Right kidney (tissue), 1 donor: ENCODE measurements around the gene ANKRD6.

Experiments used
- DNase-seq: peaks from one replicate; pipeline ENCODE4 v3.0.0-alpha.2; 2016

ANKRD6 gene

DNA sequence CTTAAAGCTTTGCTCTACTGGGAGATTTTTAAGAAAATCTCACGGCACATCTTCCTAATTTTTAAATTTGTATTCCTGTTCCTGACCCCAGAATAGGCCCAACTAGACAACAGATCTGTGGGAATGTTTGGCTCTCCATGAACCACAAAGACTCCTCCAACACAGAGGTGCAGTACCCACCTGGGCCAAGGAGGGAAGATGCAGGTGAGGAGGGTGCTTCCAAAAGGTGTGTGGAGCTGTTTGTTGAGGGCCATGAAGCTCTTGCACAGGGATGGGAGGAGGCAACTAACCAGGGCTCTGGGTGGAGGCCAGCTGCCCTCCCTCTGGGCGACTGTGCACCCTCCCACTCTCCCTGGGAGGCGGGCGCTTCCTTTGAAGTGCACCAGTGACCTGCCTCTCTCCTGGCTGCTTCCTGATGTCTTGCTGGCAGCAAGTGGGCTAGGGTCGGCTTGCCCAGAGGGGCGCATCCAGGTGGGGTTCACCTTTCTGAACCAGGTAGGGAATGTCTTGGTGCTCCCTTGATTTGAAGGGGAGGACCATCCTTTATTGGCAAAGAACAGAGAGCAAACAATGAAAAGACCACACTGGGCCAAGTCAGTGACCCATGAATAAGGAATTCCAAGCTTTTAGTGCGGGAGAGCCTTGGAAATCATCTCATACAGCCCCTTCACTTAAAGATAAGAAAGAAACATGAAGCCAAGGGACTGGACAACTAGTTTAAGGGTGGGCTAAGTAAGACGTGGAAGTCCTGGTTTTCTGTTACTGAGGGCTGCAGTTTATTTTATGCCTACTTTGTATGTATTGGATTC lies 76.0 kb downstream of the ANKRD6 start:
- peak; percentile 25 for DNase-seq

DNA sequence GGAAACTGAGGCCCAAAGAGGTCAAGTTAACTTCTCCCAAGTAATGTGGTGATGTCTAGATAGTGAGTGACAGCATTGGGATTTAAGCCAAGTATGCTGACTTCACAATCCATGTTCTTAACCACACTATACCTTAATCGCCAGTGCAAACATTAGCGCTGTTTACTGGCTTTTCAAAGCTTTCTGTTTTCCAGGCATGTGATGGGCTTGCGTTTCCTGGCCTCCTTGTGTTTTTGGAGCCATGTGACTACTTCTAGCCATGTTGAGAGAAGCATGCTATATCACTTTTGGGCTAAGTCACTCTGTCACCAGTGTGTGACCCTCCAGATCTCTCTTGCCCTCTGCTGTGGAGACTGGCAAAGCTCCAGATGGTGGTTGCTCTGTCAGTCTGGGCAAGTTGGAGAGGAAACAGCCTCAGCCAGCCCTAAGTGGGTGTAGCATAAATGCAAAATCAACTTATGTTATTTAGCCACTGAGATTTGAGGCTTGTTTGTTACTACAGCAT lies 76.9 kb downstream of the ANKRD6 start:
- DNase-seq, result no peak

DNA sequence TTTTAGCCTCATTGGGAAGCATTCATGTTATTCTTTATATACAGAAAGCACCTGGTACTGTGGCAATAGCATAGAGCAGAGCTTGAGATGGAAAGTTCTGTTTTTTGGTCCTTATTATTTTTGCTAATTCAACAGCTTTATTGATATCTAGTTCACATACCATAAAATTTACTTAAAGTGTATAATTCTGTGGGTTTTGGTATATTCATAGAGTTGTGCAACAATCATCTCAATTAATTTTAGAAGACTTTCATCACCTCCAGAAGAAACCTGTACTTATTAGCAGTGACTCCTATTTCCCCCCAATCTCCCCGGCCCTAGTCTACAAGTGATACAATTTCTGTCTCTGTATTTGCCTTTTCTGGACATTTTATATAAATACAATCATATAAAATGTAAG lies 77.4 kb downstream of the ANKRD6 start:
- no peak for DNase-seq

DNA sequence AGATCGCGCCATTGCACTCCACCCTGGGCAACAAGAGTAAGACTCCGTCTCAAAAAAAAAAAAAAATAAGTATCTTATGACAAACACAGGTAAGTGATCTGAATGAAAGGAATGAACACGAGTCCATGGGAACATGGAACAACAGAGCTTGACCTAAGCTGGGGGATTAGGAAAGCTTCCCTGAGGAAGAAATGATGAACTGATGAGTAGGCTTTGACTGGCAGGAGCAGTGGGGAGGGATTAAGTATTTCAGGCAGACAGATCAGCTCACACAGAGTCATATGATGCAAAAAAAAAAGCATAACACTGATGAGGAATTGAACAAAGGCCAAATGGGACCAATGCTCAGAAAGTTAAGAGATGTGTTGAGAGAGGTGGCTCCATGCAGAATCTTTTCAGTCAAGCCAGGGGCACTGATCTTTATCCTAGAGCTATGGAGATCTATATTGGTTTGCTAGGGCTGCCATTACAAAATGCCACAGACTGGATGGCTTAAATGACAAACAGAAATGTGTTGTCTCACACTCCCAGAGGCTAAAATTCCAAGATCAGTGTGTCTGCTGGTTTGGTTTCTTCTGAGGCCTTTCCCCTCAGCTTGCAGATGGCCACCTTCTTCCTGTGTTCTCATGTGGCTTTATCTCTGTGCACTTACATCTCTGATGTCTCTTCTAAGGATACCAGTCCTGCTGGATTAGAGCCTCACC lies 85.6 kb downstream of the ANKRD6 start:
- DNase-seq, result no peak

DNA sequence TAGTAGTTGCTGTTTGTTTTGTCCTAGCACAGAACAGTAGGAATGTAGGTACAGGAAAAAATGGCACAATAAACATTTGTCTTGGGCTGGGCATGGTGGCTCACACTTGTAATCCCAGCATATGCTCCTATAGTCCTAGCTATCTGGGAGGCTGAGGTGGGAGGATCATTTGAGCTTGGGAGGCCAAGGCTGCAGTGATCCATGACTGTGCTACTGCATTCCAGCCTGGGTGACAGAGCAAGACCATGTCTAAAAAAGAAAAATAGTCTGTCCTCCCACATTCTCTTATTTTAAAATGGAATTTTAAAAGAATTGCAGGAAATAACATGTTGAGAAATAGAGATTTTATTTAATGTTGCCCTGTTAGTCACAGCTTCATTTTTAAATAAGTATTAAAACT lies 87.8 kb downstream of the ANKRD6 start:
- DNase-seq, result no peak

DNA sequence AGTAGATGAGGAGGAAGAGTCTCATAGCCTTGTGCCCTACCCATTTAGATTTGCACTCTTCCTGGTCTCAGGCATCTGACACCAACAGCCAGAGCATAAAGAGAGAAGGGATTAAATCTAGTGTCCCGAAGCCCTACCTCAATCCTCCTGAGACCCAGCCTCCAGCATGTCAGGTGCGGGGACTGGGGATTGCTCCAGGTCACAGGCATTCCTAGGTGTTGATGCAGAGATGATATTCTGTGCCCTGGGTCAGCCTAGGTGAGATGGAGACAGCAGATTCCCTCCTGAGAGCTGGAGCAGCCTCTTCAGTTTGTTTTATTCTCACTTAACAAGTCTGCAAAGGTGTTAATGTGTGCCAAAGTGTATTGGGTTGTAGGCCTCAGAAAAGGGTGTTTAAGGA lies 89.8 kb downstream of the ANKRD6 start:
- DNase-seq, result no peak

DNA sequence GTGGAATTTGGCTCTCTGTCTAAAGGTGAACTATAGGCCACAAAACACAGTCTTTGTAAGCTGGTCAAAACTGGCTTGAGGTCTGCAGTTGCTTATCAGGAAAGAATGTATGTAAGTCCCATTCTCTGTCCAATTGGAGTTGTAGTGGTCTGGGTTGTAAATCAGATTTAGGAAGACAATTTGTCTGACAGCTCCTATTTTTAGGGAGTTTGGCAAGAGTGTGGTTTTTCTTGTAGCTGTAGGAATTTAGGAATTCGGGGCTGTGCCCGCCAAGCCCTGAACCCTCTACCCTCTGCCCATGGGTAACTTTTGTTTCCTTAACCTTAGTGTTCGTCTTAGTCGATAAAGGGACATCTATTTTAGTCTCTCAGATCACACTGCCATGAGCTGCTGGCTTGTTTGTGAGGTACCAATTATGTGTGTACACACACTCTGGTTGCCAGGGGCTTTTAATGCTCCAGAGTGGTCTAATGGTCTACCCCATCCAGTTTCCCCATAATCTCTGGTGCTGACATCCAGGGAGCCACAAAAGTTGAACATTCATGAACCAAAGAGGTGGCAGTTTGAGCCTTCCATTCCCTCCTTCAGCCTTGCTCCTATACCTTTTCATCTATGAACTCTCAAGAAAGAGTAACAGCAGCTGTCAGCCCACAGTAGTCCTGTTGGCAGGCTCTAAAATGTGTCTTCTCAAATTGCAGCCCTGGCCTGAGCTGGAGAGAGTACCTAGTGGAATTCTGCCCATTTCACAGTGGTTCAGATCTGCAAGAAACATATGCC lies 93.0 kb downstream of the ANKRD6 start:
- DNase-seq, result no peak

DNA sequence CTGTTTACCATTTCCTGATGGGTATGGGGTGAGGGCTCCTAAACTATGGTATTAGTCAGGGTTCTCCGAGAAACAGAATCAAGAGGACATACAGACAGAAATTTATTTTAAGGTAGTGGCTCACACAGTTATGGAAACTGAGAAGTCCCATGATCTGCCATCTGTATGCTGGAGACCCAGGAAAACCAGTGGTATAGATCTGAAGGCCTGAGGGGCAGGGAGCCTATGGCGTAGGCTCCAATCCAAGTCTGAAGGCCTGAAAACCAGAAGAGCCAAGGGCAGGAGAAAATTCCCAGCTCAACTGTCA lies 93.6 kb downstream of the ANKRD6 start:
- DNase-seq, result no peak

DNA sequence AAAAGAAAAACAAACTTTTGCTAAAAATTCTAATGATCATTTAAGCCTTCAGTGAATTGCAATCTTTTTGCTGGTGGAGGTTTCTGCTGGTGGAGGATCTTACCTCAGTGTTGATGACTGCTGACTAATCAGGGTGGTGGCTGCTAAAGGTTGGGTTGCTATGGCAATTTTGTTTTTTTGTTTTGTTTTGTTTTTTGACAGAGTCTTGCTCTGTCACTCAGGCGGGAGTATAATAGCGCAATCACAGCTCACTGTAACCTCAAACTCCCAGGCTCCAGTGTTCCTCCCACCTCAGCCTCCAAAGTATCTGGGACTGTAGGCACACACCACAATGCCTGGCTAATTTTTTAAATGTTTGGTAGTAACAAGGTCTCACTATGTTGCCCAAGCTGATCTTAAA lies 94.7 kb downstream of the ANKRD6 start:
- DNase-seq, result no peak

DNA sequence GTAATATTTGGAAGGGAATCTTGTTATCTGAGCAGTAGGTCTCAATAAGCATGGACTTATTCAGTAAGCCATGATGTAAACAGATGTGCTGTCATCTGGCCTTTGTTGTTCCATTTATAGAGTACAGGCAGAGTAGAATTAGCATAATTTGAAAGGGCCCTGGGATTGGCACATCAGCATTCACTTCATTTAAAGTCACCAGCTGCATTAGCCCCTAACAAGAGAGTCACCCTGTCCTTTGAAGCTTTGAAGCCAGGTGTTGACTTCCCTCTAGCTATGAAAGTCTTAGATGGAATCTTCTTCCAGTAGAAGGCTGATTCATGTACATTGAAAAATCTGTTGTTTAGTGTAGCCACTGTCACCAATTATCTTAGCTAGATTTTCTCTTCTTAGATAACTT lies 95.9 kb downstream of the ANKRD6 start:
- no peak for DNase-seq

DNA sequence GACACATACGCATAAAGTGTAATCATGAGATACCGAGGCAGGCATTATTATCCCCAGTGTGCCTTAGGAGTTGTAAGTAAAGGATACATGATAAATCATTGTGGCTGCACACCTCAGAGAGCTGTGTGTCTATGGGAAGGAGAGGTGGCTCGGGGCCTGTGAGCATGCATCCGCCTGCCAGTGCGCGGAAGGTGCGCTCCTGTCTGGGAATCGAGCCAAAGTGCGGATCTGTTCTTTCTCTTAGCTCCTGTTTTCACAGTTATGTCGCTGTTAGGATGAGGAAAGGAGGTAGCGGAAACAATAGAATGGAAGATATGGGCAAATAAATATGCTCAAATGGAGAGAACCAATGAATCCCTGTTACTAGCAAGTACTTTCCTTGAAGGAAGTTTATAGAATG lies 98.0 kb downstream of the ANKRD6 start:
- no peak for DNase-seq

DNA sequence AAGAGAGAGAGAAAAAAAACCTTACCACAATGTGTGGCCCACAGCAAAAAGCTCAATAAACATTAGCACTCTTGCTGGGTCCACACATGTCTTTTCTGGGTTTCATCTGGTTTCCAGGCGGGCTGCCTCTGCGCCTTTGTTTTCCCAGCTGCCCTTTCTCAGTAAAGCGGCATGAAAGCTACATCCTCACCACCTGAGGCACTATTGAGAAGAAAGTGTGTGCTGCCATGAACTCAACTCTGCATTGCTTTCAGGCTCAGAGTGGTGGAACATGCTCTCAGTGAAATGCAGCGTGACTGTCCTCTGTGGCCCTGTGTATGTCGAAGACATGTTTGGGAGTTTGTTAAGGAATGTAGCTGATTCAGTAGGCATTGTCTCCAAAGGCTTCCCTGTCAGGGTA lies 103.3 kb downstream of the ANKRD6 start:
- DNase-seq, result no peak

DNA sequence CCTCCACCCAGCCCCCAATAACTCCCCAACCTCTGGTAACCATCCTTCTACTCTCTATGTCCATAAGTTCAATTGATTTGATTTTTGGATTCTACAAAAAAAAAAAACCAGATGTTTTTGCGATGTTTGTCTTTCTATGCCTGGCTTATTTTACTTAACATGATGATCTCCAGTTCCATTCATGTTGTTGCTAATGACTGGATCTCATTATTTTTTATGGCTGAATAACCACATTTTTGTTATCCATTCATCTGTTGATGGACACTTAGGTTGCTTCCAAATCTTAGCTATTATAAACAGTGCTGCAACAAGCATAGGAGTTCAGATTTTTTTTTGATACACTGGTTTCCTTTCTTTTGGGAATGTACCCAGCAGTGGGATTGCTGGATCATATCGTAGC lies 106.8 kb downstream of the ANKRD6 start:
- no peak for DNase-seq

DNA sequence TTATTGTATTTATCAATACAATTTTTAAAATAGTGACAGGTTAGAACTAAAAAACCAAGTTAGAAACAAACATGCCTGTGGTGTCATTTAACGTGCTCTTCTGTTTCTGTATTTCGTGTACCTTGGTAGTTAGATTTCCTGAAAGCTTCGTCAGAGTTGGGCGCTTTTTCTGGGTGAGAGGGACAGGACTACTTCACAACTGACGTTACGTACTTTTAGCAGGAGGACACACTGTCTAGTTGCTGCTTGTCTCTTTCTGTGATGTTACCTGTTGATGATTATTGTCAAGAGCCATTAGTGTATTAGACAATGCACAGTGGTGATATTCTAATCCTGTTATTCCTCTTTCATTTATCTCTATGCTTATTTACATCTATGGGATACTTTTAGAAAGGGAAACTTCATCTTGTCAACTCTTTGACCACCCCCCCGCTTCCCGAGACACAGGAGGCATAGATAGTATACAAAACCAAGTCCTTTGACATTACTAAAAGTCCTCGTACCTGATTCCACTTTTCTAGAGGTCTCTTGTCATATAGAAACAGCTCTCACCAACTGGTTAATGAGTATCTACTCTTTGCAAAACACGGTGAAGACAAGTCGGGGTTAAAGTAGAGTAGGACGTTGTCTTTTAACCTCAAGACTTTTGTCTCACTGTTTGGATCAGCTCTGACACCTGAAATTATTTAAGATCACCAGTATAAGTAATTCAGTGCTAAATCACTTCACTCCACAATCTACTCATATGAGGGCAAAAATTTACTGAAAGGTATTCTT lies 109.3 kb downstream of the ANKRD6 start:
- no peak for DNase-seq

DNA sequence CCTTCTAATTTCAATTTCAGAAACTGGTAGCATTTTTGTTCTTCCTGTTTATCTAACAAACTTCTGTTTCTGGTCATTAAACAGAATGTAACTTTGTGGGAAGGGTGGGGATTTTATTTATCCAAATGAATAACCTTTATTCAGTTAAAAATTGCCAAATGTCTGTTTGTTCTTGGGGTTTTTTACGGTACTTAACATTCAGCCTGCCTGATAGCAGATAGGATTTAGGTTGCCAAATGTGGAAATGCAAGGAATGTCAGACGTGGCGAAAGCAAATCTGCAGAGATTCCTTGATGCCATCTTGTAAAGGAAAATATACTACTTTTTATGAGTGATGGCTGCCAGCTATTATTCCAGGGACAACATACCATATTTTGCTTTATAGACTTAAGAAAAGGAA lies 109.9 kb downstream of the ANKRD6 start:
- DNase-seq, result no peak

DNA sequence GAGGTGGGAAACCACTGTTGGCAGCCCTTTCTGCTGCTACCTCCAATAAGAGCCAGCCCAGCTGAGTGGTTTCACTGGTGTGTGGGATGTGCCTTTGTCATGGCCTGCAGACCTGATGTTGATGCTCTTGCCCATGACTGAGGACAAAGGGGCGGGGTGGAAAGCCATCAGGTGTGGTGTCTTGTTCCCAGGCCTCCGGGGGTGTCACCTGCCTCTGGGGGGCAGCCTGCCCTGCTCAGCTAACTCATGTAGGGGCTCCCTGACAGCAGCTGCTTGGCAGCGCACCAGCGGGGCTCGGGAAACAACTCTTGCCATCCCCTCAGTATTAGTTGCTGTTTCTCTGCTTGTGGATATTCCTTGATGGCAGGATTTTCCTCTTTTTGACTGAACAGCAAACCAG lies 114.3 kb downstream of the ANKRD6 start:
- DNase-seq, result no peak

DNA sequence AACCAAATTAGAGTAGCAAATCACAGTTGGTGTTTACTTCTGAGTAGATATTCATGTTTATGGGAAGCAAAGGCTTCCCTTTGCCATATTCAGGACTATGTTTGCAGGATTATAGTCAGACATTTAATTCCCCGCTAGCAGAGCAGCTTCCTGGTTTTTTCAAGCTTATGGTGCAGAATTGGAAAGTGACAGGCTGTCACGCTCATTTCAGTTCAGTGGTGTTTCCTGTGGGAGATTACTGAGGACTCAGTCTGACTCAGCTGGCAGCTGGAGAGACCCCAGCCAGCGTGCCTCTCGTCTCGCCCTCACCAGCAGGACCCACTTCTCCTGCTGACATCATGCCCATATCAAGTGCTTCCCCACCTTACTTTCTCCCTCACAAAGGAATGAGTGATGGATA lies 120.5 kb downstream of the ANKRD6 start:
- no peak for DNase-seq

DNA sequence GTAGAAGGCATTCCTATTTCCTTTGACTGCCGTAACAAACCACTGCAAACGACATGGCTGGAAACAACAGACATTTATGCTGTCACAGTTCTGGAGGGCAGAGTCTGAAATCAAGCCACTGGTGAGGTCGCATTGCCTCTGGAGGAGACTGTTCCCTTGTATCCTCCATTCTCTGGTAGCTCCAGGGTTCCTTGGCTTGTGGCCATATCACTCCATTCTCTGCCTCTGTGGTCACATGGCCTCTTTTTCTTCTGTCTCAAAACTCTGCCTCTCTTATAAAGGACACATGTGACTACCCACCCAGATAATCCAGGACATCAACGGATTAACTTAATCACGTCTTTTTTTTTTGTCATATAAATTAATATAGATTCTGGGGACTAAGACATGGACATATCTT lies 121.2 kb downstream of the ANKRD6 start:
- DNase-seq, result no peak

DNA sequence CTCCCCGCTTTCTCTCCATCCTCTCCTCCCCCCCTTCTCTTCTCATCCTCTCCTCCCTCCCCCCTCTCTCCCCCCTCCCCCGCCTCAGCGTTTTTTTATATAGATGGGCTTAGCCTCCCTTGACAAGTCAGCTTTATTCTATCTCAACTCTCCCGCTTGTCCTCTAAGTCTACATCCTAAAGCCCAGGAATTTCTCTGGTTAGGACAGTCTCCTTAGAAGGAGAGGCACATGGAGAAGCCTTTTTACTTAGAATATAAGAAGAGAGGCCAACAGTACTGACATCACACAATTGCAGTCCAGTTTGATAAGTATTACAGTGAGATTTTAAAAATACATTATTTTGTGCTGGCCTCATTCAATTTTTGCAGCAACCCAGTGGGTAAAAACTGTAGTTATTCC lies 122.1 kb downstream of the ANKRD6 start:
- no peak for DNase-seq

DNA sequence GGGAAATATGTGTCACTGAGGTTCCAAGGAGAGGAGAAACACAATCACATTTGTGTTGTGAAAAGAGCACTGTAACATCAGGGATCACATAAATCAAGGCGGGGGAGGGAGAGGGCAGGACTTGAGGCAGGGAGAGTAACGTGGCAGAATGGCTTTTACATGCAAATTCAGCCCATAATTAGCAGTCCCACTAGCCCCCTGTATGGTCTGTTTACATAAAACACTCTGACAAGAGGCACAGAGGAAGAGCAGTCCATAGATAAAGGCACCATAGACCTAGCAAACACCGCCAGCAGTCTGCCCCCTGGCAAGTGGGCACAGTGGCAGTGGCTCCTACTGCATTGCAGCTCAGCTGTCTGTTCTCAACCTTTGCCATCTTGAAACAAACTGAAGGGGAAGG lies 122.9 kb downstream of the ANKRD6 start:
- DNase-seq, result no peak

DNA sequence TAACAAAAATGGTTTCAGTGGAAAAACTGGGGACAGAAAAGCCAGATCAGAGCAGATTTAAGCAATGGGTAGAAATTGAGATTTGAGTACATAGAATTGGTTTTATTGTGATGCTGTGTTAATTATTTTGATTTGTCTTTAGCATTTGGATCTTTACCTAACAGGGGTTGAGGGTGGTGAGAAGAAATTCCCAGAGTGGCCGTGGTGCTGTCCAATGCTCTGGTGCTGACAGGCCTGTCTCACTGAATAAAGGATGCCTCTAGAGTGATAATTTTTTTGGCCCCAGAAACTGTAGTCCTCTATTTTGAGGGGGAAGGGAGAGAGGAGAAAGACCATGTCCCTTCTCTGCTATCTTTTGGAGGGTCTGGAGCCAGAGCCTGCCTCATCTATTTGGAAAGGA lies 126.5 kb downstream of the ANKRD6 start:
- no peak for DNase-seq

DNA sequence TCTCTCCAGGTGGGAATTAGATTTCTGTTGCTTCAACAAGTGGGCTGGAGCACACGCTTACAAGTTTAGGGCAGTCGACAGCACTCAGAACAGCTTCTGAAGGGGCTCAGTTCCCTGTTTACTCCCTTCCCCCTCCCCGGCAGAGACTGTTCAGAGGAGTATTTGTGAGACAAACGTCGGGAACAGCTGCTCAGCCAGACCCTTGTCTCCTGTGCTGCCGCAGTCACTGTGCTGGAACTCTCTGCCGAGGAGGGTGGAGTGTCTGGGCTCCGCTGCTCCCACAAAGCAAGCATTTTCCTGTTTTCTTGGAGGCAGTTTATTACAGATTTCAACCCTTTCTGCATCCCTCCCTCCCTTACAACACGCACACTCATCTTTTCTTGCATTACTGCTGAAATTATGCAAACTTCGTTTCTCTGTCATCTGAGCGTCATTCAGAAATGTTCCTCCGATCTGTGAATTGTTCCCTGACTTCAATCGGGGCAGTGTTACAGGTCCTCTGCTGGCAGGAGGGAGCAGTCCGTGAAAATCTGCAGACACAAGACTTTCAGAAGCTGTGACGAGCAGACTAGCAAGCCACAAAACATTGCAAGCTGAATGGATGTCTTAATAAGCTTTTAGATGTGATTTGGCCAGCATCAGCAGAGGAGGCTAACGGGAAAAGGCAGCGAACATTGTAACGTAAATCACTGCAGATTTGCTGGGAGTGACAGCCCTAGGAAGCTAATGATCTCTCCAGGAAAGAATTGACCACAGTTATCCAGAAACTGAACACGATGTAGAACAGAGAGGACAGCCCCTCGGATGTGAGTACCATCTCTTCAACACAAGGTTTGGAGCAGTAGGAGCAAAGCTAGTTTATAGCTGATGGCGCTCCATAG lies 129.4 kb downstream of the ANKRD6 start:
- no peak for DNase-seq
